Effector CD4-positive, alpha-beta T cell (primary cell): ENCODE results near the gene CHML.

Experiments used
- DNase-seq: peaks from one replicate; pipeline ENCODE4 v3.0.0-alpha.2; 2020

The CHML gene

DNA sequence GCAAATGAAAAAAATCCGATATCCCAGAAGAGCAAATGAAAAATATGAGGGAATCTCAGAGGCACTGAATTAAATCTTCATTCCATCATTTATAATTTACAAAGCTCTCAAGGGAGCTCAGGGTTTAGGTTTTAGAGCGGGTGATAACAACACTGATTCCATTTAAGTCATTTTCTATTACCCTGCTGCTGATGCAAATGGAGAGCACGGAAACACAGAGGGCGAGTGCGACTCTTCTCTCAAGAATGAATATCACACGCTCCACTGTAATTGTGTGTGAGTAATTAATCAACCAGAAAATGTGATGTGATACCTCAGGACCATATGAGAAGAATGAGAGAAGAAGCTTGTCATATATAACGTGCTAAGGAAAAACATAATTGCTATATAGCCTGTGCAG lies 22.7 kb downstream of the CHML start:
- no peak for DNase-seq

GRCh38 chr1:241615043-241615974 lies 24.9 kb downstream of the CHML start:
- no peak for DNase-seq

- no peak for DNase-seq
These were observed 25.6 kb downstream of the CHML start for GRCh38 chr1:241614572-241614971.

DNA sequence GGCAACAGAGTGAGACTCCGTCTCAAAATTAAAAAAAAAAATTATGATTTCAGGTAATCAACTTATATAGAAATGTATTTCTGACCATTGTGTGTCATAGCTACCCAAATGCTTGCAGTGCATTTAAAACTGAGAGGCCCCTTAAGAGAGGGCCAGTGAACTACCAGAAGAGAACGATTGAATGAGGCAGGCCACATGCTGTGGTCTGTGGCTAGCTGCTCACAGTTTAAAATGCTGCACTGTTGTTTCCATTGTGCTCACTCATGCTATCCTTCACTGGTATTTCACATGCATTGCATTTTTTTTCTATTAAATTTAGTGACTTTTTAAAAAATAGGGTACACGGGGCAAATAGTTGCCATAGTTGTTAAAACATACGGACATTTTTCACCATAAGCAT lies 26.0 kb downstream of the CHML start:
- no peak for DNase-seq

DNA sequence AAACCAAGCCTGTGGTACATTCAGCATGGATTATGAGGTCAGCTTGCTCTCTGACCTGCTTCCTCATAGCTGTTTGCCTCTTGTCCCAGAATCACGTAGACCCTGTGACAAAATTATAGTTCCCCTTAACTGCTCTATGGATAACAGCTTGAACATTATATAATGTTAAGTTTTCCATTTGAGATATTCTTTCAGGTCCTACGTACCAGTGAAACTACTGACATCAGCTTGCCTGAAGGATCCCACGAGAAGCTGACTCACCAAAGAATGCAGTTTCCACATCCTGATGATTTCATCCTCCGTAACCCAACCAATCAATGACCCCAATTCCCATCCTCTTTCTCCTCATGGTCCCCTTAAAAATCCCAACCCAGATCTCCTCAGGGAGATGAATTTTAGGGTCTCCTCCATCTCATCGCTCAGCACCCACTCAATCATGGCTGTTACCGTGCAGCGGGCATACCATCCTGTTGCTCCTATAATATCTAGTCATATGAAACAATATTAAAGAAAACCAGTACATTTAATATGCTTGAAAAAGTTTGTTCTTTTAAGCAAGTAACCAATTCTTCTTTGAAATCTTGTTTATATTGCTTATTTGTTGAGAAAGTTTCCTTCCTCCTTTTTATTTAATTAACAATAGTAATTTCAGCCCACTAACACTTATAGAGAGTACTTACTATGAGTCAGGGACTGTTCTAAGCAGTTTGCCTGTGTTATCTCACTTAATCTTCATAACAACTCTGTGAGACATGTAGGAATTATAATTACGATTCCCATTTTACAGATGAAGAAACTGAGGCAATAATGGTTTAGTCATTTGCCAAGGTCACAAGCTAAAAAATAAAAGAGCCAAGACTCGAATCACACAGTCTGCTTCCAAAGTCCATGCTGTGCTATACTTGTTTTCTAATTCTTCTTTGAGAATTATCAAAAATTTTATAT lies 27.4 kb downstream of the CHML start:
- DNase-seq = no peak

GRCh38 chr1:241611736-241612135 lies 28.4 kb downstream of the CHML start:
- no peak for DNase-seq

DNA sequence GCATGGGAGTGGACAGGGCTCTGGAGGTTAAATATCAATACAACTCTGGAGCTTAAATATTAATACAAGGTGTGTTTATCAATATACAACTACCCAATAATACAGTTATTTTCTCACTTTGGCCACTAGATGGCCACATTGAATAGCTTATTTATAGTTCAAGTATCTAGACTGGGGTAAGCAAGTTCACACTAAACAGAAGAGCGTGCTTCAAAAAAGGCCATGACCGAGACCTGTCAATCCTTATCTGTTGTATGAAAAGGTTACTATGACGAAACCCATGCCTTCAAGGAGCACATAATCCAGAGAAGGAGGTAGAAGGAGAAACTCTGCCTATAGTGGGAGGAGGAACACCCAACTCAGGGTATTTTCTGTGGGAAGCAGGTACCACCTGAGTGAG lies 29.1 kb downstream of the CHML start:
- no peak for DNase-seq

- no peak for DNase-seq
These were observed 29.9 kb downstream of the CHML start for GRCh38 chr1:241610056-241610815.

GRCh38 chr1:241608379-241609033 lies 31.7 kb downstream of the CHML start:
- DNase-seq = no peak

DNA sequence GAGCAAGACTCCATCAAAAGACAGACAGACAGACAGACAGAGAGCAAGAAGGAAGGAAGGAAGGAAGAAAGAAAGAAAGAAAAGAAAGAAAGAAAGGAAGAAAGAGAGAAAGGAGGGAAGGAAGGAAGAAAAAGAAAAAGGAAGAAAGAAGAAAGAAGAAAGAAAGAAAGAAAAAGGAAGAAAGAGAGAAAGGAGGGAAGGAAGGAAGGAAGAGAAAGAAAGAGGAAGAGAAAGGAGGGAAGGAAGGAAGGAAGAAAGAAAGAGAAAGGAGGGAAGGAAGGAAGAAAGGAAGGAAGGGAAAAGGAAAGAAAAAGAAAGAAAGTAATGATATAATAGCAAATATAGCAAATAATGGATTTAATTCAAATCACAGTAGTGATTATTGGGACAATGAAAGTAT lies 32.7 kb downstream of the CHML start:
- DNase-seq = no peak

DNA sequence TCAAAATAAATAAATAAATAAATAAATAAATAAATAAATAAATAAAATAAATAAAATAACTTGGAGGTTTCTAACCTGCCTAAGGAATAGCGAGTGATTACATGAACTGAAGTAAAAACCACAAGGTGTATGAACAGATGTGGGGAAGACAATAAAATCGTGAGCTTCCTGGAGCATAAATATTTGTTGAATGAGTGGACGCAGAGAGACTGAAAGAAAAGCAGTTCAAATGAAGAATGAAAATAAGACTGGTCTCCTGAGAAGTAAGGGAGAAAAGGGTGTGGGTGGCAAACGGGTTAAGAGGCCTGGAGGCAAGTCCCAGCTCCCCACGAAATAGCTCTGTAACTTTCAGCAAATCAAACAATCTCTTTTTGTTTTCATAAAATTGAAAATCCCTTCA lies 33.6 kb downstream of the CHML start:
- DNase-seq = no peak

GRCh38 chr1:241605146-241605805 lies 34.9 kb downstream of the CHML start:
- no peak for DNase-seq

- no peak for DNase-seq
These were observed 36.4 kb downstream of the CHML start for GRCh38 chr1:241603731-241604245.

GRCh38 chr1:241600496-241600901 lies 39.7 kb downstream of the CHML start:
- no peak for DNase-seq

GRCh38 chr1:241598249-241598648 lies 41.9 kb downstream of the CHML start:
- no peak for DNase-seq

DNA sequence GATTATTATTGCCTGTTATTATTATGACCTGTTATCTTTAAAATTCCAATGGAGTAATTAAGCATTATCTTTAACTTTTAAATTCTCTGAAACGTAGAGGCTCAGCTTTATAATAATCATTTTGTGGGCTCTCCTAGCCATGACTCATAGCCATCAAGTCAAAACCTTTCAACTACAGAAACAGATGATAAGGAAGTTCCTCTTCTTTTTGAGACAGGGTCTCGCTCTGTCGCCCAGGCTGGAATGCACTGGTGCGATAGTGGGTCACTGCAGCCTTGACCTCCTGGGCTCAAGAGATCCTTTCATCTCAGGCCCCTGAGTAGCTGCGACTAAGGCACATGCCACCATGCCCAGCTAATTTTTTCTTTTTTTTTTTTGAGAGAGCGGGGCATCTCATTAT lies 43.5 kb downstream of the CHML start:
- DNase-seq = no peak

- DNase-seq = no peak
These were observed 47.0 kb downstream of the CHML start for GRCh38 chr1:241593186-241593585.

GRCh38 chr1:241592273-241592958 lies 47.8 kb downstream of the CHML start:
- DNase-seq = no peak

DNA sequence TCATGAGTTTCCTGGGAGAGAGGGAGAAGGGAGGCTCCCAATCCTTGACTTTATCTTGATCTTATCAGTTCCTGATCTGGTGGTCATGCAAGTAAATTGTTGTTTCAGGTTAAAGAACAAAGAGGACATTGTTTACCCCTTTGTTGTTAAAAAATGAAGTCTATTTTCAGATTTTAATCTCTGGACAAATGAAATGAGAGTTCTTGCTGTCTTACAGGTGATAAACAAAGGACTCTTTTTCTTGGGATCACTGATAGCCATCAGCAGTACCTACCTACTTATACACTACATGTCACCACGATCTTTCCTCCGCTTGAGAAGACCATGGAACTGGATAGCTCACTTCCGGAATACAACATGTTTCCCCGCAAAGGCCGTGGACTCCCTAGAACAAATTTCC lies 48.4 kb downstream of the CHML start:
- no peak for DNase-seq

DNA sequence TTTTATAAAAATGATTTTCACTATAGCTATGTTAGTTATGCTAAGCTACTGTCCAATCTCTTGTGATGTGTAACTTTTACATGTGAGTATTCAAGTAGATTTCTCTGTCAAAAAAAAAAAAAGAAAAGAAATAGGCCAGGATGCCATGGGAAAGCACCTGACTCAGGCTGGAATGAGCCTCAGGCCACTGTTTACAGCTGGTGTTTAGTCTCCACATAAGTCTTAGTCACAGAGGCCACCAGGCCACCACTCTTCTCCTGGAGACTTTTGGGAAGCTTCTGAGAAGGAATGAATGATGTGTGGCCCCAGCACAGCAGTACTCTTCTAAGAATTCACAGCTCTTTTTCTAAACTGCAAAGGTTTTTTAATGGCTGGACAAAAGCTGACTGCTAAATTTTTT lies 48.9 kb downstream of the CHML start:
- DNase-seq = no peak

DNA sequence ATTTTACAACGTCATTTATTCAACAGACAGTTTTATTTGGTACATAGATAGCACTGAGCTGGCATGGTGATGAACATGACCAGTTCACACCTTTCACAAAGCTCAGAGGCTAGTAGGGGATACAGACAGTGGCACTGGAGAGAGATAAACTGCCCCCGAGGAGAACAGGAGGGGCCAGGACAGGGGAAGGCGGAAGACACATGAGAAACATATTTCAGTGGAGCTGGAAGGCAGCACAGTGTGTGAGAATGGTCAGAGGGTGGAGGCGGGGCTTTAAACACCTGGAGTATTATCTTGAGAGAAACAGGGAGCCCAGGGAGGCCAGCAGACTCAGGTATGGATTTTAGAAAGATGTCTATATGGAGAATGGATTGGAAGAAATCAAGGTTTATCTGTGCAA lies 49.5 kb downstream of the CHML start:
- no peak for DNase-seq
